NOMO-1 treated with DMSO at 0.1 percent for 48 hours (cell line): Measurements from ENCODE around the gene RBM41.

ENCODE experiments used
- DNase-seq: peaks from one replicate; lab custom pipeline; 2025; ENCODE audit not compliant: unreplicated experiment; lab: John Stamatoyannopoulos, UW

Gene RBM41

GRCh38 chrX:107029752-107030151, 88.9 kb downstream of the RBM41 start:
- no peak for DNase-seq

GRCh38 chrX:107025545-107025944, 93.1 kb downstream of the RBM41 start:
- peak; percentile 19 for DNase-seq

- no peak for DNase-seq
Observed at GRCh38 chrX:107014936-107015335, 103.7 kb downstream of the RBM41 start.
